GM23248 (cell line): ENCODE results near the gene PTMA. TPM values are rescaled to one million over a fixed set of nuclear protein-coding genes. Genes with fewer than 3 reads are reported as not detected.

Experiments used
- DNase-seq: peaks from one replicate; pipeline ENCODE4 v3.0.0-alpha.2; 2015
- H2AFZ ChIP-seq: fragments of 200-600 bp; sonication (generic); 2 replicates; pipeline ENCODE4 v1.6.1; 2016; ENCODE audit warnings: antibody characterized with exemption
- H3F3A ChIP-seq: fragments of 200-600 bp; sonication (generic); 2 replicates; pipeline ENCODE4 v1.6.1; 2016; ENCODE audit warnings: mild to moderate bottlenecking, antibody characterized with exemption, mixed run types; ENCODE audit not compliant: insufficient read depth
- H3K27ac ChIP-seq: fragments of 200-600 bp; sonication (generic); 2 replicates; pipeline ENCODE4 v1.5.1; 2016; ENCODE audit warnings: mild to moderate bottlenecking
- H3K27me3 ChIP-seq: fragments of 200-600 bp; sonication (generic); replicated peaks from 2 replicates; pipeline ENCODE4 v1.6.1; 2016; ENCODE audit warnings: mild to moderate bottlenecking; ENCODE audit not compliant: insufficient read depth
- H3K36me3 ChIP-seq: fragments of 200-600 bp; sonication (generic); 2 replicates; pipeline ENCODE4 v1.6.1; 2016; ENCODE audit warnings: low read depth, mild to moderate bottlenecking
- H3K4me1 ChIP-seq: fragments of 200-600 bp; sonication (generic); 2 replicates; pipeline ENCODE4 v1.6.1; 2016; ENCODE audit warnings: mild to moderate bottlenecking; ENCODE audit not compliant: insufficient read depth
- H3K4me2 ChIP-seq: fragments of 200-600 bp; sonication (generic); one replicate; pipeline ENCODE4 v1.6.1; 2016; ENCODE audit warnings: mild to moderate bottlenecking; ENCODE audit not compliant: unreplicated experiment
- H3K4me3 ChIP-seq: fragments of 200-600 bp; sonication (generic); 2 replicates; pipeline ENCODE4 v1.5.1; 2016; ENCODE audit warnings: mild to moderate bottlenecking
- H3K79me2 ChIP-seq: fragments of 200-600 bp; sonication (generic); 2 replicates; pipeline ENCODE4 v1.6.1; 2016; ENCODE audit warnings: mild to moderate bottlenecking; ENCODE audit not compliant: insufficient read depth
- H3K9ac ChIP-seq: fragments of 200-600 bp; sonication (generic); 2 replicates; pipeline ENCODE4 v1.6.1; 2016; ENCODE audit warnings: mild to moderate bottlenecking
- H3K9me2 ChIP-seq: fragments of 200-600 bp; sonication (generic); 2 replicates; pipeline ENCODE4 v1.6.1; 2016; ENCODE audit warnings: mixed run types, mild to moderate bottlenecking, moderate library complexity; ENCODE audit not compliant: insufficient read depth
- H3K9me3 ChIP-seq: fragments of 200-600 bp; sonication (generic); one replicate; pipeline ENCODE4 v1.6.1; 2017; ENCODE audit warnings: low read depth
- H4K20me1 ChIP-seq: fragments of 200-600 bp; sonication (generic); 2 replicates; pipeline ENCODE4 v1.6.0; 2016; ENCODE audit not compliant: insufficient read depth
- EZH2 ChIP-seq: fragments of 200-600 bp; sonication (generic); IDR thresholded peaks from 2 replicates; pipeline ENCODE4 v1.6.1; 2018; ENCODE audit warnings: antibody characterized with exemption, mild to moderate bottlenecking; ENCODE audit not compliant: insufficient read depth, poor library complexity, severe bottlenecking
- EZH2phosphoT487 ChIP-seq: fragments of 200-600 bp; sonication (generic); IDR thresholded peaks from 2 replicates; pipeline ENCODE4 v1.6.1; 2018; ENCODE audit warnings: antibody characterized with exemption, moderate library complexity, mild to moderate bottlenecking, low read depth; ENCODE audit not compliant: insufficient read depth
- WGBS, 2 experiments: methylation state at CpG; one replicate each; pipeline ENCODE4 v1.1.6; 2015 to 2017; ENCODE audit warnings: low lambda C conversion rate in 2 of 2, low coverage in 1 of 2; ENCODE audit errors: missing lambda C conversion rate in 2 of 2; 5-methylcytosine and 5-hydroxymethylcytosine counted together
- in situ Hi-C: fragments of 300-500 bp; cut with MboI; formaldehyde crosslinking; loops from 2 replicates; pipeline ENCODE4 v1.15.0; 2020
- polyA plus RNA-seq: library from polyadenylated mRNA; unstranded; fragments of >200 nt; fragmentation: Nextera tagmentation; extraction: Ambion mirVana; gene quantifications from 2 replicates; pipeline ENCODE4 v1.2.1, GENCODE V29; 2016
- total RNA-seq: library from RNA; depleted of rRNA; stranded (reverse); fragments of >200 nt; shearing (Covaris generic); gene quantifications from 2 replicates; pipeline ENCODE4 v1.2.3, GENCODE V29; 2014

Gene PTMA
- total and polyA plus RNA-seq, 2 experiments from 2014 or later: 318 to 570 TPM

GRCh38 chr2:231668981-231669380 is 39.3 kb upstream of the PTMA start:
- no peaks in the 10 kb centered on the region for H3K79me2 ChIP-seq
- no peaks in the 10 kb centered on the region for H3K27me3 ChIP-seq
- no peak overlapping the region for H3K9ac ChIP-seq
- H2AFZ ChIP-seq: no peak overlapping the region
- 94 to 100% methylated on average over 2 of the region's 2 CpGs for whole genome bisulfite sequencing, 2 experiments
- no peaks in the 10 kb centered on the region for H3K9me2 ChIP-seq
- 0 out of 2 replicates have a peak, but pooled peaks cover 5% of the 10 kb centered on the region for H3F3A ChIP-seq
- no peak overlapping the region for H3K4me3 ChIP-seq
- H3K4me1 ChIP-seq: peaks cover 5% of the 10 kb centered on the region; the same call in 1 of the 2 replicates
- no peaks in the 10 kb centered on the region for H3K36me3 ChIP-seq
- in situ Hi-C loops: no loop called here
- TF ChIP-seq EZH2phosphoT487 (no peak), EZH2 (no peak)
- H4K20me1 ChIP-seq: no peaks in the 10 kb centered on the region
- H3K27ac ChIP-seq: no peak overlapping the region
- no peak for DNase-seq
- no peak overlapping the region for H3K4me2 ChIP-seq
- no peaks in the 10 kb centered on the region for H3K9me3 ChIP-seq

GRCh38 chr2:231671270-231672050 is 36.9 kb upstream of the PTMA start:
- Histone ChIP-seq H3K4me3 (no peak overlapping the region), H2AFZ (no peak overlapping the region), H3K4me2 (no peak overlapping the region), H3K9me2 (no peaks in the 10 kb centered on the region), H3K36me3 (no peaks in the 10 kb centered on the region), H3K27me3 (no peaks in the 10 kb centered on the region), H3K4me1 (peaks cover 5% of the 10 kb centered on the region; the same call in 1 of the 2 replicates), H3K9ac (no peak overlapping the region), H3K9me3 (no peaks in the 10 kb centered on the region), H3K79me2 (no peaks in the 10 kb centered on the region), H4K20me1 (no peaks in the 10 kb centered on the region), H3K27ac (no peak overlapping the region), H3F3A (peaks cover 4% of the 10 kb centered on the region; the same call in 1 of the 2 replicates)
- DNase-seq: no peak
- TF ChIP-seq EZH2phosphoT487: no peak
- no peak for TF ChIP-seq EZH2
- in situ Hi-C loops: no loop called here
- 79 to 85% methylated on average over 17 of the region's 17 CpGs for WGBS, 2 experiments

- H3K36me3 ChIP-seq: no peaks in the 10 kb centered on the region
- no peaks in the 10 kb centered on the region for H4K20me1 ChIP-seq
- H3K4me3 ChIP-seq: no peak overlapping the region
- in situ Hi-C loops: no loop called here
- WGBS, 2 experiments: 73 to 79% methylated on average over 17 to 20 of the region's 20 CpGs
- H3K9ac ChIP-seq: no peak overlapping the region
- H3K27me3 ChIP-seq: no peaks in the 10 kb centered on the region
- H3K27ac ChIP-seq: no peak overlapping the region
- H3K4me2 ChIP-seq: no peak overlapping the region
- no peaks in the 10 kb centered on the region for H3K9me2 ChIP-seq
- H3K4me1 ChIP-seq: no peaks in the 10 kb centered on the region
- no peak for TF ChIP-seq EZH2phosphoT487
- no peak for TF ChIP-seq EZH2
- peak overlapping the region; percentile 48 for H2AFZ ChIP-seq
- H3K9me3 ChIP-seq: no peaks in the 10 kb centered on the region
- H3K79me2 ChIP-seq: no peaks in the 10 kb centered on the region
- peak; percentile 47 for DNase-seq
- peaks cover 4% of the 10 kb centered on the region; the same call in 1 of the 2 replicates for H3F3A ChIP-seq
Measured at GRCh38 chr2:231672617-231673347, 35.5 kb upstream of the PTMA start.

- Histone ChIP-seq H3K27me3 (no peaks in the 10 kb centered on the region), H3K4me2 (no peak overlapping the region), H2AFZ (peak overlapping the region; percentile 48), H3K79me2 (no peaks in the 10 kb centered on the region), H3K9ac (no peak overlapping the region), H3K4me3 (no peak overlapping the region), H3K4me1 (no peaks in the 10 kb centered on the region), H3K36me3 (no peaks in the 10 kb centered on the region), H3F3A (peaks cover 4% of the 10 kb centered on the region; the same call in 1 of the 2 replicates), H3K9me3 (no peaks in the 10 kb centered on the region), H3K9me2 (no peaks in the 10 kb centered on the region), H3K27ac (no peak overlapping the region), H4K20me1 (no peaks in the 10 kb centered on the region)
- in situ Hi-C loops: no loop called here
- 86 to 91% methylated on average over 6 of the region's 6 CpGs for WGBS, 2 experiments
- DNase-seq: no peak
- TF ChIP-seq EZH2: no peak
- no peak for TF ChIP-seq EZH2phosphoT487
Measured at GRCh38 chr2:231673348-231673770, 35.0 kb upstream of the PTMA start.
